C4-2B (cell line): ENCODE data around the gene FBH1.
A peak's percentile ranks its signal among the peaks of the same experiment; 100 is the strongest.

Experiments
- H3K27ac ChIP-seq: fragments of 450-650 bp; 2 replicates; pipeline ENCODE4 v1.5.1; 2017
- CTCF ChIP-seq: fragments of 450-650 bp; conservative IDR thresholded peaks from 2 replicates; pipeline ENCODE4 v1.5.1; 2017; ENCODE audit warnings: mild to moderate bottlenecking
- ZFX ChIP-seq: fragments of 450-650 bp; IDR thresholded peaks from 2 replicates; pipeline ENCODE4 v1.6.1; 2017

The FBH1 gene

DNA sequence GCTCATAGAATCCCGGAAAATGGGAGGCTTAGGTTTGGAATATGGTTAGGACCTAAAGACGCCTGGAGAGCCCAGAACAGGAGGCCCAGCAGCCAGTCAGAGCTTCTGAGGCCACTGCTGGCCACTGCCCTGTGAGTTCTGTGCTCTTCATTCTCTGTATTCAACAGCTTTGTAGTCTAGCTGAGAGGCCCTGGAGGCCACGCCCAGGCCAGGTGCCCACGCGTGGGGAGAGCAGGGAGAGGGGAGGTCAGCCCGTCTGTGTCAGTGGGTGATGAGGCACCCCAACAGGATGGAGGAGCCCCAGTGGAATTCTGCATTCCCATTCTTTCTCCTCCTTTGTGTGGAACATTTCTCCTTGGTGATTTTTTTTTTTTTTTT, 58.2 kb downstream of the FBH1 start:
- TF ChIP-seq CTCF (no peak), ZFX (no peak)
- H3K27ac ChIP-seq, result no peak overlapping the region

DNA sequence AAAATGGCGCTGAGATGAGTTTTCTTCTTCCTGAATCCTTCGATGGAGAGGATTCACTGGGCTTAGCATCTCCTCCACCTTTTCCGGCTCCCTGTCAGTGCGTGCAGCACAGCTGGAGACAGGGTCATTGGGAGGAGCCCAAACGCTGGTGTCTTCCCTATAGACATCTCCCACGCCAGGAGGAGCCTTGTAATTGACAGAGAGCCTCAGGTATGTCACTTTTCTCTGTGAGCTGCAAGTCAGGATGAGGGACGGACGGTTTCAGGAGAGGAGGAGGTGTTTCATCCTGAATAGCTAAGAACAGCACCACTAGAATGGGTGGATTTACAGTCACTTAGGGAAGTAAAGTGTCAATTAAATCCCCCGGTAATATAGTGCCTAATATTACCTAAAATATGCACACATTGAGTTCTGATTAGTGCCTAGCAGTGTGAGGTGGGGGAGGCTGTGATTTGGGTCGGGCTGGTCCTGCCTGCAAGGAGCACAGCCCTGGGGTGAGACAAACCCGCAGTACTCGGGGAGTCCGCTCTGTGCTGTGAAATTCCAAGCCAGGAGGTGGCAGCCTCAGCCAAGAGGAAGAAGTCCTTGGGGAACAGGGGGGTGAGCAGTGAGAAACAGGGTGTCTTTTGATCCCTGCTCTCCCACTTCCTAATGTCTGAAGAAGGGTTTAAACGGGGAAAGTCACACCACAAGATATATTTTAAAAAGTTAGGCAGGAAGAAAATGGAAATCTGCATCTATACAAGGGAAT, 59.1 kb downstream of the FBH1 start:
- TF ChIP-seq CTCF (no peak), ZFX (no peak)
- H3K27ac ChIP-seq, result peak overlapping the region; percentile 53

DNA sequence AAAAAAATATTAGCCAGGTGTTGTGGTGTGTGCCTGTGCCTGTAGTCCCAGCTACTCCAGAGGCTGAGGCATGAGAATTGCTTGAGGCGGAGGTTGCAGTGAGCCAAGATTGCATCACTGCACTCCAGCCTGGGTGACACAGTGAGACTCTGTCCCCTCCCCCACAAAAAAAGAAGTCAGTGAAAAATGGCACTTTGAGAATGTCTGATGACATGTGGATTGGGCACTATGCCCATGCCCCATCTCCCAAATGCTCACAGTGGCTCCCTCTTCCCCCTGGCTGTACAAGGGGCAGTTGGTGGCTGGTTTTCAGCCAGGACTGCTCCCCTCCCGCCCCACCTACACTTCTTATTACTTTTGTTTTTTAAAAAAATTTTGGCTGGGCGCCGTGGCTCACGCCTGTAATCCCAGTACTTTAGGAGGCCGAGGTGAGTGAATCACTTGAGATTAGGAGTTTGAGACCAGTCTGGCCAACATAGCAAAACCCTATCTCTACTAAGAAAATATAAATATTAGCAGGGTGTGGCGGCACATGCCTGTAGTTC, 61.2 kb downstream of the FBH1 start:
- H3K27ac ChIP-seq, result peak overlapping the region; percentile 63
- TF ChIP-seq ZFX (no peak), CTCF (no peak)

DNA sequence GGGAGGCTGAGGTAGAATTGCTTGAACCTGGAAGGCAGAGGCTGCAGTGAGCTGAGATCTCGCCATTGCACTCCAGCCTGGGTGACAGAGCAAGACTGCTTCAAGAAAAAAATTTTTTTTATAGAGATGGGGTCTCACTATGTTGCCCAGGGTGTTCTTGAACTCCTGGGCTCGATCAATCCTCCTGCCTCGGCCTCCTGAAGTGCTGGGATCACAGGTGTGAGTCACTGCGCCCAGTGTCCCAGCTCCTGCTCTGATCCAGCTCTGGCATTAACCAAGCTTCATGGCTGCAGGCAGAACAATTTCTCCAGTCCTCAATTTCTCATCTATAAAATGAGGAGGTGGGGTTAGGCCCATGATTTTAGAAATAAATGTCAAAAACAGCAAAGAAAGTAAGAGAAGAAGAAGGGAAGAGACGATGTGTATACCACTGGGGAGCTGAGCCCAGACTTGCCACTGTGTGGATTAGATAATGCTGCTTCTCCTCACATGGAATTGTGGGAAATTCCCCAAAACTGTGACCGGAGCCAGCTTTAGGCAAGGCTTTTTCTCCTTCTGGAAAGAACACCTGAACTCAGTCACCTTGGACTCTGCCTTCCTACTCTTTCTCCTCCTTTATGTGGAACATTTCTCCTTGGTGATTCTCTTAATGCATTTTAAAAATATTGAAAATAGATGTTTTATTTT, 61.8 kb downstream of the FBH1 start:
- TF ChIP-seq ZFX (no peak), CTCF (no peak)
- H3K27ac ChIP-seq, result no peak overlapping the region; the same call in 1 of the 2 replicates

- TF ChIP-seq CTCF, result no peak
- no peak for TF ChIP-seq ZFX
- no peak overlapping the region for H3K27ac ChIP-seq
Measured at GRCh38 chr10:5952731-5953385, 62.8 kb downstream of the FBH1 start.

DNA sequence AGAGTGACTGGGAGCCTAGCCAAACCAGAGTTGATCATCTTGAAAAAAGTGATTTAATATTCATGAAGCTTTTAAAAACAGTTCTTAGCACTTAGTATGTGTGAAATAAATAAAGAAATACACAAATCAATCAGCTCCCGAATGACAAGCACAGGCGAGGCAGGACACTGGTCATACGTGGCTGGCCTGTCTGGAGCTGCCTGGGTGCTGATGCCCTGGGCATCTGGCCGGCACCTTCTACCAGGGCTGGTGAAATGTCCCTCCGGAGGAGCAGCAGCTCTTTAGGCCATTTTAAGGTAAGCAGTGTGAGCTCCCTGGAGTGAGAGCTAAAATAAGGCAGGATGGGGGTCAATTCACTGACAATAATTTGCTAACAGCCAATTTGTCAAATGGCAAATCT, 63.6 kb downstream of the FBH1 start:
- no peak overlapping the region for H3K27ac ChIP-seq
- TF ChIP-seq CTCF, result no peak
- no peak for TF ChIP-seq ZFX
